Fibroblast of mammary gland (primary cell): ENCODE data around the gene KCNK7.
A peak's percentile ranks its signal among the peaks of the same experiment; 100 is the strongest.

Experiments
- DNase-seq: peaks from one replicate; pipeline ENCODE4 v3.0.0-alpha.2; 2010; ENCODE audit warnings: low read depth
- H3K4me3 ChIP-seq: 2 replicates; pipeline ENCODE4 v1.5.1; 2011; ENCODE audit warnings: low read depth, mild to moderate bottlenecking, low read length, moderate library complexity; ENCODE audit not compliant: control insufficient read depth
- TF ChIP-seq, protein P1 (sequence below): conservative IDR thresholded peaks from 2 replicates; pipeline ENCODE4 v1.5.1; 2011; ENCODE audit warnings: low read depth, low read length, inconsistent platforms; ENCODE audit not compliant: control insufficient read depth, insufficient read depth

KCNK7 gene

DNA sequence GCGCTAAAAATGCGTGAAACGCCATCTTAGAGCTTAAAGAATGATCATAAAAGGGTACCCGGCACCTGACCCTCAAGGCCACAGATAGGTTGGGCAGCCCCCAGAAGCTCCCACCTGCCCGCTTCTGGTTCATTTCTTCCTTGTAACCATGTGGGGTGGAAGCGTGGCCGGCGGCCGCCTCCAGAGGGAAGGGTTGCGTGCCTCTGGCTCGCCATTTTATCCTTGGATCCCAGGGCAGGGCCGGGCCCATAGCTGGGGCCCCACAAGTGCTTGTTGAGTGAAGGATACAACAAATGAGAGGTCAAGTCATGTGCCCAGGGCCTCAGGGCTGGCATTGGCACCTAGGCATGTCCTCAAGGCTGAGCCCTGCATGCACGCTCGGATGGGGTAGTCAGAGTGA is 25.9 kb upstream of the KCNK7 start:
- DNase-seq, result no peak
- TF ChIP-seq, protein P1, sequence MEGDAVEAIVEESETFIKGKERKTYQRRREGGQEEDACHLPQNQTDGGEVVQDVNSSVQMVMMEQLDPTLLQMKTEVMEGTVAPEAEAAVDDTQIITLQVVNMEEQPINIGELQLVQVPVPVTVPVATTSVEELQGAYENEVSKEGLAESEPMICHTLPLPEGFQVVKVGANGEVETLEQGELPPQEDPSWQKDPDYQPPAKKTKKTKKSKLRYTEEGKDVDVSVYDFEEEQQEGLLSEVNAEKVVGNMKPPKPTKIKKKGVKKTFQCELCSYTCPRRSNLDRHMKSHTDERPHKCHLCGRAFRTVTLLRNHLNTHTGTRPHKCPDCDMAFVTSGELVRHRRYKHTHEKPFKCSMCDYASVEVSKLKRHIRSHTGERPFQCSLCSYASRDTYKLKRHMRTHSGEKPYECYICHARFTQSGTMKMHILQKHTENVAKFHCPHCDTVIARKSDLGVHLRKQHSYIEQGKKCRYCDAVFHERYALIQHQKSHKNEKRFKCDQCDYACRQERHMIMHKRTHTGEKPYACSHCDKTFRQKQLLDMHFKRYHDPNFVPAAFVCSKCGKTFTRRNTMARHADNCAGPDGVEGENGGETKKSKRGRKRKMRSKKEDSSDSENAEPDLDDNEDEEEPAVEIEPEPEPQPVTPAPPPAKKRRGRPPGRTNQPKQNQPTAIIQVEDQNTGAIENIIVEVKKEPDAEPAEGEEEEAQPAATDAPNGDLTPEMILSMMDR, result no peak

GRCh38 chr11:65620666-65621065 is 25.1 kb upstream of the KCNK7 start:
- TF ChIP-seq, protein P1, result no peak
- no peak overlapping the region for H3K4me3 ChIP-seq
- no peak for DNase-seq

More for the DNA sequence above, 25.9 kb upstream of the KCNK7 start:
- no peak overlapping the region for H3K4me3 ChIP-seq

DNA sequence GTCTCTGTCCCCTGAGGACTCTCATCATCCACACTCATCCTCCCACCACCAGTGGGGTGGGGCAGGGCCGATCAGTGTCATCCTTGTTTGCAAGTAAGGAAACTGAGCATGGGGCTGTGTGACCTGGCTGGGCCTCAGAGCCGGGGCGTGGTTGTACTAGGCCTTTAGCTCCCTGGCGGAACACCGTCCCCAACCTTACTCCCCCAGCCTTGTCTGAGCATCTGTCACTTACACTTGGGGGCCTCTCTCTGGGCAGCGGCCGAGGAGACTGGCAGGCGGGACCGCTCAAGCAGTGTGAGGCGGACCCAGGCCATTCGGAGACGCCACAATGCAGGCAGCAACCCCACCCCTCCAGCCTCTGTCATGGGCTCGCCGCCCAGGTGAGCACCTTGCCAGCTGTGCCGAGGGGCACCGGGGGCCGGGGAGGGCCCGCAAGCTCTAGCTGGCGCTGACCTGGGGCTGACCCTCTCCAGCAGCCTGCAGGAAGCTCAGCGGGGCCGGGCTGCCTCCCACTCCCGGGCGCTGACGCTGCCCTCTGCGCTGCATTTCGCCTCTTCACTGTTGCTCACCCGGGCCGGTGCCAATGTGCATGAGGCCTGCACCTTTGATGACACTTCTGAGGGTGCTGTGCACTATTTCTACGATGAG is 23.8 kb upstream of the KCNK7 start:
- no peak overlapping the region for H3K4me3 ChIP-seq
- TF ChIP-seq, protein P1, result no peak
- DNase-seq, result no peak

DNA sequence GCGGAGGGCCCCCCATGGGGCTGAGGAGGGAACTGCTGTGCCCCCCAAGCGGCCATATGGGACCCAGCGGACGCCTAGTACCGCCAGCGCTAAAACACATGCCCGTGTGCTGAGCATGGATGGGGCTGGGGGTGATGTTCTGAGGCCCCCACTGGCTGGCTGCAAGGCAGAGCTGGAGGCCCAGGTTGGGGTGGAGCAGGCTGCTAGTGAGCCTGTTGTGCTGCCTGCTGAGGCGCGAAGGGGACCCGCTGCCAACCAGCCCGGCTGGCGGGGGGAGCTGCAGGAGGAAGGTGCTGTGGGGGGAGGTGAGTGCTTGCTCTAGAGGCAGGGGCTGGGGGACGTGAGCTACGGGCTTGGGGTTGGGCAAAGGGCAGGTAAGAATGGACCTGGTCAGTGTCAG is 23.2 kb upstream of the KCNK7 start:
- TF ChIP-seq, protein P1, result no peak
- no peak for DNase-seq
- H3K4me3 ChIP-seq, result no peak overlapping the region

- DNase-seq, result no peak
- H3K4me3 ChIP-seq, result no peak overlapping the region
- TF ChIP-seq, protein P1, result no peak
Measured at GRCh38 chr11:65617990-65618751, 22.6 kb upstream of the KCNK7 start.

- DNase-seq, result no peak
- TF ChIP-seq, protein P1, result no peak
- H3K4me3 ChIP-seq, result peak overlapping the region; percentile 80
Measured at GRCh38 chr11:65617136-65617850, 21.7 kb upstream of the KCNK7 start.
